ENCODE measurements around the gene MYLK3. TPM values are rescaled to one million over a fixed set of nuclear protein-coding genes. Genes with fewer than 3 reads are reported as not detected.

The MYLK3 gene
- polyA plus RNA-seq, 3 donors = 0.32 TPM; not detected in 2

DNA sequence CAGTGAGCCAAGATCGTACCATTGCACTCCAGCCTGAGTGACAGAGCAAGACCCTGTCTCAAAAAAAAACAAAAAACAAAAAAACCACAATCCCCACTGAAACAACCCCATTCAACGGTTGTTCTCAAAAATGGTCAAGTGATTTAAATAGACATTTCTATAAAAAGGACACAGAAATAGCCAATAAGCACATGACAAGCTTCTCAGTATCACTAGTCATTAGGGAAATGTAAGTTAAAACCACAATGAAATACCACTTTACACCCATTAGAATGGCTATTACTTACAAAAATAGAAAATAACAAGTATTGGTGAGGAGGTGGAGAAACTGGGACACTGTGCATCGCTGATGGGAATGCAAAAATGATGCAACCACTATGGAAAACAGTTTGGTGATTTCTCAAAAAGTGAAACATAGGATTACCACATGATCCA lies 26.6 kb upstream of the MYLK3 start:
- no peak for DNase-seq
- Histone ChIP-seq H3K79me2 (ENCODE audit: insufficient read depth, low read length) (no peaks in the 10 kb centered on the region), H3K4me2 (replicated peaks; ENCODE audit: extremely low read depth, low read length, poor library complexity, severe bottlenecking) (no peak overlapping the region), H2AFZ (ENCODE audit: insufficient read depth, low read depth, low read length, poor library complexity, severe bottlenecking) (no peak overlapping the region), H3K4me3 (replicated peaks in 1 of 3; ENCODE audit: low read depth in 2 of 3, low read length in 3 of 3) (no peak overlapping the region), H3K9ac (ENCODE audit: insufficient read depth, low read length, poor library complexity, severe bottlenecking) (no peak overlapping the region), H3K27me3 (ENCODE audit: control insufficient read depth in 2 of 2, insufficient read depth in 2 of 2, low read length in 2 of 2) (no peaks in the 10 kb centered on the region), H3K9me3 (replicated peaks in 1 of 2; ENCODE audit: control insufficient read depth in 1 of 2, insufficient read depth in 1 of 2, low read length in 2 of 2) (peaks cover 0 to 11% of the 10 kb centered on the region in 2 donors), H4K20me1 (ENCODE audit: insufficient read depth, low read length) (no peaks in the 10 kb centered on the region), H3K36me3 (replicated peaks in 1 of 2; ENCODE audit: control insufficient read depth in 1 of 2, insufficient read depth in 2 of 2, low read length in 2 of 2) (no peaks in the 10 kb centered on the region), H3K4me1 (ENCODE audit: control insufficient read depth in 1 of 2, insufficient read depth in 2 of 2, low read length in 2 of 2) (peaks cover 8 to 13% of the 10 kb centered on the region in 2 donors), H3K27ac (ENCODE audit: low read depth in 1 of 2, low read length in 2 of 2) (no peak overlapping the region)
- no peak for TF ChIP-seq CTCF (IDR thresholded peaks at IDR 0.05)
- Mint-ChIP-seq H3K4me1 (peaks cover 20% of the 10 kb centered on the region), H3K27ac (no peak overlapping the region), H3K4me3 (no peak overlapping the region), H3K9me3 (peaks cover 4 to 25% (median 8%) of the 10 kb centered on the region in 7 donors), H3K27me3 (ENCODE audit: low read depth in 3 of 3) (peaks cover 0 to 4% (median 1%) of the 10 kb centered on the region in 3 donors), H3K36me3 (no peaks in the 10 kb centered on the region)
- no CpG with 5 or more reads among the region's 3 CpGs for WGBS (ENCODE audit: insufficient coverage)
- intact Hi-C loops (cut with micrococcal nuclease) = no loop called here

GRCh38 chr16:46772463-46772862 lies 24.3 kb upstream of the MYLK3 start:
- no peaks in the 10 kb centered on the region for H3K27me3 ChIP-seq (ENCODE audit: control insufficient read depth in 2 of 2, insufficient read depth in 2 of 2, low read length in 2 of 2)
- Mint-ChIP-seq H3K4me3 (no peak overlapping the region), H3K4me1 (peaks cover 20% of the 10 kb centered on the region), H3K27me3 (ENCODE audit: low read depth in 3 of 3) (peaks cover 0 to 4% (median 1%) of the 10 kb centered on the region in 3 donors), H3K9me3 (peaks cover 0 to 6% (median 0%) of the 10 kb centered on the region in 7 donors), H3K27ac (no peak overlapping the region), H3K36me3 (no peaks in the 10 kb centered on the region)
- H3K4me2 ChIP-seq (replicated peaks; ENCODE audit: extremely low read depth, low read length, poor library complexity, severe bottlenecking) = no peak overlapping the region
- H3K27ac ChIP-seq (ENCODE audit: low read depth in 1 of 2, low read length in 2 of 2) = no peak overlapping the region
- H3K9ac ChIP-seq (ENCODE audit: insufficient read depth, low read length, poor library complexity, severe bottlenecking) = no peak overlapping the region
- peaks cover 8 to 13% of the 10 kb centered on the region in 2 donors for H3K4me1 ChIP-seq (ENCODE audit: control insufficient read depth in 1 of 2, insufficient read depth in 2 of 2, low read length in 2 of 2)
- whole genome bisulfite sequencing (ENCODE audit: insufficient coverage) = 86% methylated on average over 1 of the region's 4 CpGs
- H3K36me3 ChIP-seq (replicated peaks in 1 of 2; ENCODE audit: control insufficient read depth in 1 of 2, insufficient read depth in 2 of 2, low read length in 2 of 2) = no peaks in the 10 kb centered on the region
- TF ChIP-seq CTCF (IDR thresholded peaks at IDR 0.05) = no peak
- intact Hi-C loops (cut with micrococcal nuclease) = no loop called here
- H3K79me2 ChIP-seq (ENCODE audit: insufficient read depth, low read length) = no peaks in the 10 kb centered on the region
- no peak for DNase-seq
- H4K20me1 ChIP-seq (ENCODE audit: insufficient read depth, low read length) = no peaks in the 10 kb centered on the region
- no peak overlapping the region for H3K4me3 ChIP-seq (replicated peaks in 1 of 3; ENCODE audit: low read depth in 2 of 3, low read length in 3 of 3)
- H2AFZ ChIP-seq (ENCODE audit: insufficient read depth, low read depth, low read length, poor library complexity, severe bottlenecking) = no peak overlapping the region
- H3K9me3 ChIP-seq (replicated peaks in 1 of 2; ENCODE audit: control insufficient read depth in 1 of 2, insufficient read depth in 1 of 2, low read length in 2 of 2) = no peaks in the 10 kb centered on the region
